Neural progenitor cell (in vitro differentiated cells): Measurements from ENCODE around the gene FCRL3. TPM values are rescaled to one million over a fixed set of nuclear protein-coding genes. Genes with fewer than 3 reads are reported as not detected.

Experiments
- DNase-seq: peaks from one replicate; pipeline ENCODE4 v3.0.0-alpha.2; 2016; ENCODE audit warnings: low spot score
- H2AFZ ChIP-seq: fragments of 200-600 bp; sonication (generic); replicated peaks from 2 replicates; pipeline ENCODE4 v1.6.1; 2016; ENCODE audit warnings: antibody characterized with exemption
- H3F3A ChIP-seq: fragments of 200-600 bp; sonication (generic); 2 replicates; pipeline ENCODE4 v1.6.1; 2016; ENCODE audit warnings: antibody characterized with exemption, low read depth
- H3K27ac ChIP-seq: fragments of 200-600 bp; sonication (generic); 2 replicates; pipeline ENCODE4 v1.5.1; 2016; ENCODE audit warnings: mild to moderate bottlenecking
- H3K27me3 ChIP-seq: fragments of 200-600 bp; sonication (generic); 2 replicates; pipeline ENCODE4 v1.6.1; 2016; ENCODE audit warnings: mild to moderate bottlenecking, moderate library complexity
- H3K36me3 ChIP-seq: fragments of 200-600 bp; sonication (generic); 2 replicates; pipeline ENCODE4 v1.5.1; 2016
- H3K4me1 ChIP-seq: fragments of 200-600 bp; sonication (generic); 2 replicates; pipeline ENCODE4 v1.6.1; 2016; ENCODE audit warnings: mixed run types
- H3K4me2 ChIP-seq: fragments of 200-600 bp; sonication (generic); 2 replicates; pipeline ENCODE4 v1.6.1; 2016
- H3K4me3 ChIP-seq: fragments of 200-600 bp; sonication (generic); 2 replicates; pipeline ENCODE4 v1.5.1; 2016
- H3K79me2 ChIP-seq: fragments of 200-600 bp; sonication (generic); 2 replicates; pipeline ENCODE4 v1.6.1; 2016; ENCODE audit warnings: low read depth
- H3K9ac ChIP-seq: fragments of 200-600 bp; sonication (generic); 2 replicates; pipeline ENCODE4 v1.6.1; 2016
- H3K9me3 ChIP-seq: fragments of 200-600 bp; sonication (generic); 2 replicates; pipeline ENCODE4 v1.5.1; 2016; ENCODE audit warnings: low read depth
- H4K20me1 ChIP-seq: fragments of 200-600 bp; sonication (generic); 2 replicates; pipeline ENCODE4 v1.6.1; 2016; ENCODE audit warnings: low read depth
- H3K27ac Mint-ChIP-seq: 3 replicates; pipeline ENCODE4 v1.8.0; 2021; ENCODE audit warnings: mixed read lengths
- H3K27me3 Mint-ChIP-seq: 2 replicates; pipeline ENCODE4 v1.8.0; 2022; ENCODE audit warnings: low read depth, mild to moderate bottlenecking, inconsistent platforms, moderate library complexity, mixed read lengths; ENCODE audit not compliant: insufficient read depth
- H3K36me3 Mint-ChIP-seq: 3 replicates; pipeline ENCODE4 v1.8.0; 2021; ENCODE audit warnings: mixed read lengths
- H3K4me1 Mint-ChIP-seq: 3 replicates; pipeline ENCODE4 v1.8.0; 2021; ENCODE audit warnings: mixed read lengths
- H3K4me3 Mint-ChIP-seq: 3 replicates; pipeline ENCODE4 v1.8.0; 2021; ENCODE audit warnings: mild to moderate bottlenecking, moderate library complexity, mixed read lengths
- H3K9me3 Mint-ChIP-seq: 3 replicates; pipeline ENCODE4 v1.8.0; 2020; ENCODE audit warnings: mixed read lengths
- CTCF ChIP-seq: fragments of 200-600 bp; sonication (generic); IDR thresholded peaks from 2 replicates; pipeline ENCODE4 v1.5.1; 2017; ENCODE audit warnings: antibody characterized with exemption, mild to moderate bottlenecking
- EZH2 ChIP-seq: fragments of 200-600 bp; sonication (generic); IDR thresholded peaks from 2 replicates; pipeline ENCODE4 v1.6.1; 2017; ENCODE audit warnings: antibody characterized with exemption, mild to moderate bottlenecking, moderate library complexity
- EZH2phosphoT487 ChIP-seq: fragments of 200-600 bp; sonication (generic); IDR thresholded peaks from 2 replicates; pipeline ENCODE4 v1.6.1; 2017; ENCODE audit warnings: antibody characterized with exemption
- total RNA-seq: library from RNA; depleted of rRNA; stranded (reverse); fragments of >200 nt; gene quantifications from 2 replicates; pipeline ENCODE4 v1.2.3, GENCODE V29; 2015; ENCODE audit warnings: low replicate concordance

Gene FCRL3
- total RNA-seq, 1 donor from 2014 or later = not detected

GRCh38 chr1:157700305-157700704 is 264 bp downstream of the FCRL3 start:
- TF ChIP-seq EZH2phosphoT487 (no peak), CTCF (no peak), EZH2 (no peak)
- Histone ChIP-seq H3K9me3 (no peaks in the 10 kb centered on the region), H3K4me1 (no peaks in the 10 kb centered on the region), H3K4me2 (no peak overlapping the region), H3K4me3 (no peak overlapping the region), H3K27ac (no peak overlapping the region), H4K20me1 (no peaks in the 10 kb centered on the region), H3K9ac (no peak overlapping the region), H3F3A (no peaks in the 10 kb centered on the region), H3K27me3 (no peaks in the 10 kb centered on the region), H3K79me2 (no peaks in the 10 kb centered on the region), H3K36me3 (no peaks in the 10 kb centered on the region), H2AFZ (no peak overlapping the region)
- DNase-seq = no peak
- no peak overlapping the region for H3K27ac Mint-ChIP-seq
- H3K4me1 Mint-ChIP-seq = no peaks in the 10 kb centered on the region
- H3K4me3 Mint-ChIP-seq = no peak overlapping the region
- peaks cover 4% of the 10 kb centered on the region for H3K27me3 Mint-ChIP-seq
- H3K9me3 Mint-ChIP-seq = no peaks in the 10 kb centered on the region
- no peaks in the 10 kb centered on the region for H3K36me3 Mint-ChIP-seq

GRCh38 chr1:157697781-157698569 is 2.6 kb downstream of the FCRL3 start:
- no peak overlapping the region for H3K27ac ChIP-seq
- H3K9ac ChIP-seq = no peak overlapping the region
- no peak overlapping the region for H3K4me2 ChIP-seq
- no peak overlapping the region for H2AFZ ChIP-seq
- H3F3A ChIP-seq = no peaks in the 10 kb centered on the region
- Mint-ChIP-seq H3K9me3 (no peaks in the 10 kb centered on the region), H3K27me3 (peaks cover 2% of the 10 kb centered on the region), H3K4me3 (no peak overlapping the region), H3K36me3 (no peaks in the 10 kb centered on the region), H3K27ac (no peak overlapping the region), H3K4me1 (no peaks in the 10 kb centered on the region)
- no peaks in the 10 kb centered on the region for H3K27me3 ChIP-seq
- H4K20me1 ChIP-seq = no peaks in the 10 kb centered on the region
- TF ChIP-seq EZH2phosphoT487 = no peak
- no peak for TF ChIP-seq EZH2
- TF ChIP-seq CTCF = no peak
- no peaks in the 10 kb centered on the region for H3K36me3 ChIP-seq
- DNase-seq = no peak
- no peaks in the 10 kb centered on the region for H3K79me2 ChIP-seq
- no peaks in the 10 kb centered on the region for H3K4me1 ChIP-seq
- H3K9me3 ChIP-seq = no peaks in the 10 kb centered on the region
- no peak overlapping the region for H3K4me3 ChIP-seq

- Histone ChIP-seq H3F3A (no peaks in the 10 kb centered on the region), H3K9me3 (no peaks in the 10 kb centered on the region), H3K27ac (no peak overlapping the region), H3K79me2 (no peaks in the 10 kb centered on the region), H3K4me3 (no peak overlapping the region), H3K4me1 (no peaks in the 10 kb centered on the region), H3K36me3 (no peaks in the 10 kb centered on the region), H4K20me1 (no peaks in the 10 kb centered on the region), H3K9ac (no peak overlapping the region), H3K27me3 (no peaks in the 10 kb centered on the region), H2AFZ (no peak overlapping the region), H3K4me2 (no peak overlapping the region)
- DNase-seq = no peak
- no peak for TF ChIP-seq EZH2
- no peak for TF ChIP-seq CTCF
- no peak for TF ChIP-seq EZH2phosphoT487
- no peak overlapping the region for H3K27ac Mint-ChIP-seq
- H3K27me3 Mint-ChIP-seq = peaks cover 2% of the 10 kb centered on the region
- no peaks in the 10 kb centered on the region for H3K36me3 Mint-ChIP-seq
- H3K9me3 Mint-ChIP-seq = no peaks in the 10 kb centered on the region
- H3K4me3 Mint-ChIP-seq = no peak overlapping the region
- no peaks in the 10 kb centered on the region for H3K4me1 Mint-ChIP-seq
Observed at GRCh38 chr1:157696966-157697628, 3.5 kb downstream of the FCRL3 start.
